Colonic mucosa (tissue), 4 donors: ENCODE data around the gene KCNJ11. TPM values are rescaled to one million over a fixed set of nuclear protein-coding genes. Genes with fewer than 3 reads are reported as not detected.
"Not testable (repeated sequence)": the region's sequence is repeated elsewhere in the genome, so short reads cannot be mapped to it uniquely, and the experiment has no call there.

Experiments
- DNase-seq: peaks from one replicate; pipeline ENCODE4 v3.0.0-alpha.2; 2020
- H3K27ac ChIP-seq: fragments of 200-600 bp; one replicate; pipeline ENCODE4 v1.8.0; 2021
- H3K27me3 ChIP-seq: fragments of 200-600 bp; one replicate; pipeline ENCODE4 v1.8.0; 2021
- H3K36me3 ChIP-seq: fragments of 200-600 bp; one replicate; pipeline ENCODE4 v1.8.0; 2021
- H3K4me1 ChIP-seq: fragments of 200-600 bp; one replicate; pipeline ENCODE4 v1.8.0; 2021; ENCODE audit warnings: mild to moderate bottlenecking
- H3K4me3 ChIP-seq: fragments of 200-600 bp; one replicate; pipeline ENCODE4 v1.8.0; 2021
- H3K9ac ChIP-seq, 2 donors: one replicate each; pipeline ENCODE4 v1.7.0; 2013; ENCODE audit warnings: control low read depth in 2 of 2, low read depth in 2 of 2, low read length in 2 of 2
- H3K9me3 ChIP-seq: fragments of 200-600 bp; one replicate; pipeline ENCODE4 v1.8.0; 2021
- intact Hi-C: fragments of 100-400 bp; cut with DNase I; formaldehyde crosslinking; loops from one replicate; pipeline ENCODE4 v1.14.1; 2022
- total RNA-seq, 2 donors: library from RNA; stranded (reverse); fragmentation: NEBNext Ultra II Directional in 1 of 2; extraction: Animal tissue kit (Norgen Biotek cat#: 25700) in 1 of 2; gene quantifications; one replicate each; pipeline ENCODE4 v1.2.1, GENCODE V29; 2021
- TF ChIP-seq, protein P1 (sequence below): fragments of 200-600 bp; IDR thresholded peaks from one replicate; pipeline ENCODE4 v1.8.0; 2022; ENCODE audit warnings: antibody characterized with exemption, mild to moderate bottlenecking
- donor health status: healthy.
- donor health status: DM: no; HTN: no; CAD: no.
- donor health status: DM: no; HTN: no; CAD: no.

Gene KCNJ11
- total RNA-seq, 2 donors from 2014 or later = 1.4 to 2.9 TPM

DNA sequence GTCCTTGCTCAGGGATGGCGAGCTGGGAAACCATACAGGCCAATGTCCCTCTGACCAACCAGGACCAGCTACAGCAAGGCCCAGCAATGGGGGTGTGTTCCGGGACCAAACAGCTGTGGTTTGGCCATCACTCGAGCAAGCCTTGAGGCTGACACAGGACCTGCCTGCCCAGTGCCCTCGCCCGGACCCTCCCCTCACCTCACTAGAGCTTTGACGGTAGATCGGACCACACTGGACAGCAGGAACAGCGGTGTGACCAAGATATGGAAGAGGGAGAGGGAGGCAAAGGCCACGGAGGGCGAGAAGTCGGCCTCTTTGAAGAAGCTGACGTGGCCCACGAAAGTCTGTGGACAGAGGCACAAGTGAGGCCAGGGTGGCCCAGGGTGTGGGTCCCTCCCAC is 42.2 kb upstream of the KCNJ11 start:
- H3K4me3 ChIP-seq = no peak overlapping the region
- H3K9ac ChIP-seq = no peak overlapping the region
- H3K9me3 ChIP-seq = no peaks in the 10 kb centered on the region
- no peaks in the 10 kb centered on the region for H3K36me3 ChIP-seq
- no peak overlapping the region for H3K27ac ChIP-seq
- no peak for DNase-seq
- TF ChIP-seq, protein P1, sequence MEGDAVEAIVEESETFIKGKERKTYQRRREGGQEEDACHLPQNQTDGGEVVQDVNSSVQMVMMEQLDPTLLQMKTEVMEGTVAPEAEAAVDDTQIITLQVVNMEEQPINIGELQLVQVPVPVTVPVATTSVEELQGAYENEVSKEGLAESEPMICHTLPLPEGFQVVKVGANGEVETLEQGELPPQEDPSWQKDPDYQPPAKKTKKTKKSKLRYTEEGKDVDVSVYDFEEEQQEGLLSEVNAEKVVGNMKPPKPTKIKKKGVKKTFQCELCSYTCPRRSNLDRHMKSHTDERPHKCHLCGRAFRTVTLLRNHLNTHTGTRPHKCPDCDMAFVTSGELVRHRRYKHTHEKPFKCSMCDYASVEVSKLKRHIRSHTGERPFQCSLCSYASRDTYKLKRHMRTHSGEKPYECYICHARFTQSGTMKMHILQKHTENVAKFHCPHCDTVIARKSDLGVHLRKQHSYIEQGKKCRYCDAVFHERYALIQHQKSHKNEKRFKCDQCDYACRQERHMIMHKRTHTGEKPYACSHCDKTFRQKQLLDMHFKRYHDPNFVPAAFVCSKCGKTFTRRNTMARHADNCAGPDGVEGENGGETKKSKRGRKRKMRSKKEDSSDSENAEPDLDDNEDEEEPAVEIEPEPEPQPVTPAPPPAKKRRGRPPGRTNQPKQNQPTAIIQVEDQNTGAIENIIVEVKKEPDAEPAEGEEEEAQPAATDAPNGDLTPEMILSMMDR = no peak
- H3K27me3 ChIP-seq = no peaks in the 10 kb centered on the region
- intact Hi-C loops = no loop called here
- H3K4me1 ChIP-seq = no peaks in the 10 kb centered on the region

DNA sequence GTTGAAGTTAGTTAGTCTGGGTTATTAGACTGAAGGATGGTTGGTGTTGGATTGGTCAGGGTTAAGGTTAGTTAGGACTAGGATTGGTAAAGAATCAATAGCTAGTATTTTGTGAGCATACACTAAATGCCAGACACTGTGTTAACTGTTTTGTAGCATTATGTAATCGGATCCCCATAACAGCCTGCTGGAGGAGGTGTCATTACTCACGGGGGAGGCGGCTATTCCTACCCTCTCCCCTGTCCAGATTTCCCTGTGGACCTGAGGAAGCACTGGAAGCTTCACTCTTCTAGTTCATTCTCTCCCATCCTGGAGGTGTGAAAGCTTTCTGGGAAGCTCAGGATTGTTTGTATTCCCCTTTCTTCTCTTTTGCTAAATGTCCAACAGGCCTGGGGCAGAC is 40.5 kb upstream of the KCNJ11 start:
- H3K9ac ChIP-seq = no peak overlapping the region
- no peaks in the 10 kb centered on the region for H3K27me3 ChIP-seq
- no peaks in the 10 kb centered on the region for H3K9me3 ChIP-seq
- intact Hi-C loops = no loop called here
- TF ChIP-seq, protein P1 = no peak
- H3K4me1 ChIP-seq = no peaks in the 10 kb centered on the region
- H3K27ac ChIP-seq = no peak overlapping the region
- no peak overlapping the region for H3K4me3 ChIP-seq
- H3K36me3 ChIP-seq = no peaks in the 10 kb centered on the region
- DNase-seq = no peak

DNA sequence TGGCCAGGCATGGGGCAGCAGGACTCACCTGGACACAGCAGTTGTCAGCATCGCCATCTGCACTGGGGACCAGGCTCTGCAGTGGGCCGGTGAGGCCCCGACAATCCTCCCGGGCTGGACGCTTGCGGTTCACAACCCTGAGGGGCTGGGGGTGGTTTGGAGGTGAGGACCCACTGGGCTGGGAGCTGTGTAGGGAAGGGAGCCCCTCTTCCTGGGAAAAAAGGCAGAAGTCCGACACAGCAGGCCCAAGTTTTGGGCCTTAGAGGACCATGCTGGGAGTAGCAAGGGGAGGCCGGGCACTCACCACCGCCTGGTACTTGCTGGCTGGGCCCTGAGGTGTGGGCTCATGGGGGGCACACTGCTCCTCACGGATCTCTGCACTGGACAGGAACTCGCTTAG is 39.8 kb upstream of the KCNJ11 start:
- no peak overlapping the region for H3K27ac ChIP-seq
- no peaks in the 10 kb centered on the region for H3K36me3 ChIP-seq
- no peaks in the 10 kb centered on the region for H3K4me1 ChIP-seq
- no peak for DNase-seq
- no peaks in the 10 kb centered on the region for H3K9me3 ChIP-seq
- TF ChIP-seq, protein P1 = no peak
- no peak overlapping the region for H3K4me3 ChIP-seq
- no peak overlapping the region for H3K9ac ChIP-seq
- intact Hi-C loops = no loop called here
- H3K27me3 ChIP-seq = no peaks in the 10 kb centered on the region

DNA sequence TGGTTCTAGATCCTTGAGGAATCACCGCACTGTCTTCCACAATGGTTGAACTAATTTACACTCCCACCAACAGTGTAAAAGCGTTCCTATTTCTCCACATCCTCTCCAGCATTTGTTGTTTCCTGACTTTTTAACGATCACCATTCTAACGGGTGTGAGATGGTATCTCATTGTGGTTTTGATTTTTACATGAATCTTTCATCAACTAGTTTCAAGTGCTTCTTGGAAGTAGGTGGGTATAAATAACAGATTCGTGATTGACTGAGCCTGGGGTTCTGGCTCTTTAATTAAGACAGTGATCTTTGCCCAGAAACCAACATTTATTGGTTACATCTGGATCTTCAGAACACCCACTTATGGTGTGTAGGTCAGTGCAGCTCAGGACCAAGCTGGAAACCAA is 37.8 kb upstream of the KCNJ11 start:
- DNase-seq, H3K4me3 ChIP-seq, H3K27ac ChIP-seq, H3K36me3 ChIP-seq, H3K4me1 ChIP-seq, H3K27me3 ChIP-seq, intact Hi-C loops, H3K9me3 ChIP-seq, H3K9ac ChIP-seq: not testable (repeated sequence)

DNA sequence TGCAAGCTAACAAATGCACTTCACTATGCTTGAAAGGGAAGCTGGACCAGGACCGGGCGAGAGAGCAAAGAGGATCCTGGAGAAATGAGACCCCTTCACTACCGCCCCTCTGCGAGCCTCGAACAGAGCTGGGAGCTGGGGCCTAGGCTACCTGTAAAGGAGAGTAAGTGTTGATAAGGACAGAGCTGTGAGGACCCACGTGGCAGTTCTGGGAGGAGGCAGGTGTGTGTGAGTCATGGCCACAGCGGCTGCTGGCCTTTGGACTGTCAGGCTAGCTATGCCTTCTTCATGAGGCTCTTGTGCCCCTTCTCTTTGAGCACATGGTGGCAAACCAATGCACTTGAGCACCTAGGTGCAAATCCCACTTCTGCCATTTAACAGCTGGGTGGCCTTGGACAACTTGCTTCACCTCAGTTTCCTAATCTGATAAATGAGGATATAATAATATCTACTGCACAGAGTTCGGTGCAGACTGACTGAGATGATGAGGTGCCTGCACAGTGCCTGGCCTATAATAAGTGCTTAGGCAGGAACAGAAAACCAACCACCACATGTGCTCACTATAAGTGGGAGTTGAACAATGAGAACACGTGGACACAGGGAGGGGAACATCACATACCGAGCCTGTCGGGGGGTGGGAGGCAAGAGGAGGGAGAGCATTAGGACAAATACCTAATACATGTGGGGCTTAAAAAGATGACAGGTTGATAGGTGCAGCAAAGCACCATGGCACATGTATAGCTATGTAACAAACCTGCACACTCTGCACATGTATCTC is 35.3 kb upstream of the KCNJ11 start:
- Histone ChIP-seq H3K4me1 (no peaks in the 10 kb centered on the region), H3K9me3 (no peaks in the 10 kb centered on the region), H3K9ac (no peak overlapping the region), H3K36me3 (no peaks in the 10 kb centered on the region), H3K27ac (no peak overlapping the region), H3K4me3 (no peak overlapping the region), H3K27me3 (no peaks in the 10 kb centered on the region)
- intact Hi-C loops = no loop called here
- DNase-seq = peak; percentile 72
- TF ChIP-seq, protein P1 = no peak

DNA sequence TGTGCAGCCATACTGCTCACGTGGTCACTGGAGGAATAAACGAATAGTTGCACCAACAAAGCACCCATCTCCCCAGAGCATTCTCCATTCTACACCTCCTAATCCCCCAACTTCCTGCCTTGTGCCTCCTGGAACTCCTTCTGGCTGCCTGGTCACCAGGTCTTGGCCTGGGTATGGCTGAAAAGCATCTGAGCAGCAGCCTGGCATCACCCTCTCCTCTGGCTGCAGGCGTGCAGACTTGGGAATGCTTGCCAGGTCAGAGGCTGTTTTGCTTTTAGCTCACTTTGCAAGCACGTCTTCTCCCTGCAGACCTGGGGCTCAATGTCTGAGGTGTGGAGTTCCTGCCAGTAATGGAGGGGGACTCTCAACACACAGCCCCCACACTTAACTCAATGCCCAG is 33.3 kb upstream of the KCNJ11 start:
- no peaks in the 10 kb centered on the region for H3K36me3 ChIP-seq
- no peak overlapping the region for H3K27ac ChIP-seq
- no peaks in the 10 kb centered on the region for H3K9me3 ChIP-seq
- no peaks in the 10 kb centered on the region for H3K27me3 ChIP-seq
- TF ChIP-seq, protein P1 = no peak
- intact Hi-C loops = no loop called here
- DNase-seq = no peak
- no peak overlapping the region for H3K4me3 ChIP-seq
- H3K4me1 ChIP-seq = no peaks in the 10 kb centered on the region
- H3K9ac ChIP-seq = no peak overlapping the region
